ENCODE results near the gene EMC9. TPM values are rescaled to one million over a fixed set of nuclear protein-coding genes. Genes with fewer than 3 reads are reported as not detected.
"Not testable (repeated sequence)": the region's sequence is repeated elsewhere in the genome, so short reads cannot be mapped to it uniquely, and the experiment has no call there.

Gene EMC9
- total and polyA plus RNA-seq, 12 donors, result 21.6 to 149 (median 43.9) TPM

DNA sequence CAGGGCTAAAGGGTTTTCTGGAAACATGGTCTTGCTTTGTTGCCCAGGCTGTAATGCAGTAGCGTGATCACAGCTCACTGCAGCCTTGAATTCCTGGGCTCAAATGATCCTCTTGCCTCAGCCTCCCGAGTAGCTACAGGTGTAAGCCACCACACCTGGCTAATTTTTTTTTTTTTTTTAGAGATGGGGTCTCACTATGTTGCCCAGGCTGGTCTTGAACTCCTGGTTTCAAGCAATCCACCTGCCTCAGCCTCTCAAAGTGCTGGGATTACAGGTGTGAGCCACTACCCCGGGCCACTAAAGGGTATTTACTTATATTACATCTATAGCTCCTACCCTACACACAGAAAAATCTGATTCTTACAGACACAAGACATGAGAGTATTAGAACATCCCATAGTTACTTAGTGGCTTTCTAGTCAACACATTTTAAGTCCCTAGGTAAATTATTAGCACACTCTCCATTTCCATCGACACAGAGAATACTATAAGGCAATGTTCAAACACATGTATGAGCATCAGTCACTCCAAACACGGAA, 33.0 kb downstream of the EMC9 start:
- H3K27me3 ChIP-seq, result no peaks in the 10 kb centered on the region
- no peaks in the 10 kb centered on the region for H3K9me3 ChIP-seq (replicated peaks in 1 of 3)
- H3K4me1 ChIP-seq (replicated peaks in 1 of 2), result peaks cover 2 to 20% of the 10 kb centered on the region in 2 donors
- DNase-seq, result no peak
- intact Hi-C loops (cut with DNase I), result no loop called here
- no peak for TF ChIP-seq POLR2A (IDR thresholded peaks at IDR 0.05)
- TF ChIP-seq, protein P1, sequence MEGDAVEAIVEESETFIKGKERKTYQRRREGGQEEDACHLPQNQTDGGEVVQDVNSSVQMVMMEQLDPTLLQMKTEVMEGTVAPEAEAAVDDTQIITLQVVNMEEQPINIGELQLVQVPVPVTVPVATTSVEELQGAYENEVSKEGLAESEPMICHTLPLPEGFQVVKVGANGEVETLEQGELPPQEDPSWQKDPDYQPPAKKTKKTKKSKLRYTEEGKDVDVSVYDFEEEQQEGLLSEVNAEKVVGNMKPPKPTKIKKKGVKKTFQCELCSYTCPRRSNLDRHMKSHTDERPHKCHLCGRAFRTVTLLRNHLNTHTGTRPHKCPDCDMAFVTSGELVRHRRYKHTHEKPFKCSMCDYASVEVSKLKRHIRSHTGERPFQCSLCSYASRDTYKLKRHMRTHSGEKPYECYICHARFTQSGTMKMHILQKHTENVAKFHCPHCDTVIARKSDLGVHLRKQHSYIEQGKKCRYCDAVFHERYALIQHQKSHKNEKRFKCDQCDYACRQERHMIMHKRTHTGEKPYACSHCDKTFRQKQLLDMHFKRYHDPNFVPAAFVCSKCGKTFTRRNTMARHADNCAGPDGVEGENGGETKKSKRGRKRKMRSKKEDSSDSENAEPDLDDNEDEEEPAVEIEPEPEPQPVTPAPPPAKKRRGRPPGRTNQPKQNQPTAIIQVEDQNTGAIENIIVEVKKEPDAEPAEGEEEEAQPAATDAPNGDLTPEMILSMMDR (IDR thresholded peaks at IDR 0.05), result no peak
- 36 to 48% (median 42%) methylated on average over 5 of the region's 5 CpGs for WGBS, 4 donors
- H3K27ac ChIP-seq, result peak overlapping the region in 2 of 5 donors; percentile 9 to 78
- no peak overlapping the region for H3K4me3 ChIP-seq
- no peaks in the 10 kb centered on the region for H3K36me3 ChIP-seq (replicated peaks in 1 of 2)

DNA sequence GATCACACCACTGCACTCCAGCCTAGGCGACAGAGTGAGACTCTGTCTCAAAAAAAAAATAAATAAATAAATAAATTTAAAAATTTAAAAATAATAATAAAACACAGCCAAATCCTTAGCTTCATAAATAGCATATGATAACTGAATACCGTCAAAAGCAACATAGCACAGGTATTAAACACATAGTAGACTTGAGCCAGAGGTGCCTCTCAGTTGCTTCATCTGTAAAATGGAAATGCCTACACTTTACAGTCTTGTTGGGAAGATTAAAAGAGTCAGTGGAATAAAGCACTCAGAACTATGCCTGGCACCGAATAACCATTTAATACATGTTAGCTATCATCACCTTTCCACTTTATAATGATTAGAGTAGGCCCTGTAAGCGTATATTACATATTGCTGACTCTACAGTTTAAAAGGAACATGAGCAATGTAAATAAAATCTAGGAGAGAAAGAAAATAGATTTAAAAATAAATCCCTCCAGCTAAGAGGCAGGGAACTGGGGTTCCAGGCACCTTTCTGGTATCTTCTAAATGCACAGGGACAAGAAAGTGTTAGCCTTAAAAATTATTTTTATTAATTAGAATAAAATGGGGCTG, 34.6 kb downstream of the EMC9 start:
- no peak for TF ChIP-seq POLR2A (IDR thresholded peaks at IDR 0.05)
- TF ChIP-seq, protein P1 (IDR thresholded peaks at IDR 0.05), result no peak
- H3K27me3 ChIP-seq, result no peaks in the 10 kb centered on the region
- no peak for DNase-seq
- H3K9me3 ChIP-seq (replicated peaks in 1 of 3), result no peaks in the 10 kb centered on the region
- H3K27ac ChIP-seq, result no peak overlapping the region
- no peak overlapping the region for H3K4me3 ChIP-seq
- intact Hi-C loops (cut with DNase I), result no loop called here
- no peaks in the 10 kb centered on the region for H3K36me3 ChIP-seq (replicated peaks in 1 of 2)
- 91 to 94% (median 92%) methylated on average over 4 of the region's 4 CpGs for WGBS, 4 donors
- H3K4me1 ChIP-seq (replicated peaks in 1 of 2), result peaks cover 0 to 20% of the 10 kb centered on the region in 2 donors

DNA sequence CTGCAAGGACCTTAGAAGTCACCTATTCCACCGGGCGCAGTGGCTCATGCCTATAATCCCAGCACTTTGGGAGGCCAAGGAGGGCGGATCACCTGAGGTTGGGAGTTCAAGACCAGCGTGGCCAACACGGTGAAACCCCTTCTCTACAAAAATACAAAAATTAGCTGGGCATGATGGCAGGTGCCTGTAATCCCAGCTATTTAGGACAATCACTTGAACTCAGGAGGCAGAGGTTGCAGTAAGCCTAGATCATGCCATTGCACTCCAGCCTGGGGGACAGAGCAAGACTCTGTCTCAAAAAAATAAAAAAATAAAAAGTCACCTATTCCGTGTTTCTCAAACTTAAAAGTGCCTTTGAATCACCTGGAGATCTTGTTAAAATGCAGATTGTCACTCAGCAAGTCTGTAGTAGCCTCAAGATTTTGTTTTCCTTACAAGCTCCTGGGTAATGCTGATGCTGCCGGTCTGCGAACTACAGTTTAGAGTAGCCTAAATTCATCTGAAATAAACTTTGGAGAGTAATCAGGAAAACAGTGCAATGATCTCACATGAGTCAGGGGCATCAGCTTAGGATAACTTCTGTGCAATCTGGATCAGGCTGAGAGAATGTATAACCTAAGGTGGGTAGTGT, 35.7 kb downstream of the EMC9 start:
- H3K27me3 ChIP-seq; H3K9me3 ChIP-seq (replicated peaks in 1 of 3); DNase-seq; H3K36me3 ChIP-seq (replicated peaks in 1 of 2); intact Hi-C loops (cut with DNase I); H3K4me3 ChIP-seq; H3K27ac ChIP-seq: not testable (repeated sequence)
- H3K4me1 ChIP-seq (replicated peaks in 1 of 2), result peaks cover 0 to 20% of the 10 kb centered on the region in 2 donors
- 93 to 96% (median 95%) methylated on average over 8 of the region's 8 CpGs for WGBS, 4 donors

DNA sequence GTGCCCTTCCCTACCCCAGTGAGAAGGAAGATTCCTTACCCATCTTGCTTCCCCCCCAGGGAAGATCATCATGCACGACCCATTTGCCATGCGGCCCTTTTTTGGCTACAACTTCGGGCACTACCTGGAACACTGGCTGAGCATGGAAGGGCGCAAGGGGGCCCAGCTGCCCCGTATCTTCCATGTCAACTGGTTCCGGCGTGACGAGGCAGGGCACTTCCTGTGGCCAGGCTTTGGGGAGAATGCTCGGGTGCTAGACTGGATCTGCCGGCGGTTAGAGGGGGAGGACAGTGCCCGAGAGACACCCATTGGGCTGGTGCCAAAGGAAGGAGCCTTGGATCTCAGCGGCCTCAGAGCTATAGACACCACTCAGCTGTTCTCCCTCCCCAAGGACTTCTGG, 37.9 kb downstream of the EMC9 start:
- no peak for DNase-seq

More for the DNA sequence above, 37.9 kb downstream of the EMC9 start:
- TF ChIP-seq, protein P1 (IDR thresholded peaks at IDR 0.05), result no peak
- Histone ChIP-seq H3K4me1 (replicated peaks in 1 of 2) (peaks cover 0 to 12% of the 10 kb centered on the region in 2 donors), H3K27ac (no peak overlapping the region), H3K9me3 (replicated peaks in 1 of 3) (no peaks in the 10 kb centered on the region), H3K36me3 (replicated peaks in 1 of 2) (peaks cover 0 to 4% of the 10 kb centered on the region in 2 donors), H3K27me3 (no peaks in the 10 kb centered on the region), H3K4me3 (no peak overlapping the region)
- 84 to 92% (median 86%) methylated on average over 7 to 13 of the region's 13 CpGs for WGBS, 4 donors
- intact Hi-C loops (cut with DNase I), result no loop called here

Data from adrenal gland (tissue), 12 donors.